Lower leg skin (tissue), 4 donors: ENCODE results near the gene MTIF3. TPM values are rescaled to one million over a fixed set of nuclear protein-coding genes. Genes with fewer than 3 reads are reported as not detected.

Experiments
- DNase-seq, 2 donors: peaks; one replicate each; pipeline ENCODE4 v3.0.0-alpha.2; 2019; ENCODE audit warnings: low spot score in 2 of 2
- H3K4me3 ChIP-seq: fragments of 200-600 bp; sonication (generic); 2 replicates; pipeline ENCODE4 v1.5.1; 2017; ENCODE audit warnings: mild to moderate bottlenecking, low read depth; ENCODE audit not compliant: poor library complexity, severe bottlenecking
- CTCF ChIP-seq, 3 donors: fragments of 450-650 bp; IDR thresholded peaks; one replicate each; pipeline ENCODE4 v1.5.1; 2016; ENCODE audit warnings: antibody characterized with exemption in 3 of 3, mild to moderate bottlenecking in 3 of 3, moderate library complexity in 2 of 3
- POLR2A ChIP-seq, 2 donors: fragments of 450-650 bp; IDR thresholded peaks; one replicate each; pipeline ENCODE4 v1.6.1; 2016 to 2017; ENCODE audit warnings: antibody characterized with exemption in 2 of 2, mild to moderate bottlenecking in 1 of 2, moderate library complexity in 1 of 2
- WGBS, 2 donors: methylation state at CpG; one replicate each; pipeline ENCODE4 v1.1.5; 2018; 5-methylcytosine and 5-hydroxymethylcytosine counted together
- intact Hi-C: fragments of 100-400 bp; cut with DNase I; formaldehyde crosslinking; loops from one replicate; pipeline ENCODE4 v1.15.0; 2023; ENCODE audit warnings: low total_unique reads
- total RNA-seq, 4 donors: library from RNA; depleted of rRNA; stranded (reverse); fragments of >200 nt; gene quantifications; one replicate each; pipeline ENCODE4 v1.1.0, GENCODE V29; 2016

The MTIF3 gene
- total RNA-seq, 4 donors from 2014 or later: 46.1 to 98.1 (median 70.8) TPM

GRCh38 chr13:27388241-27388640 is 62.1 kb downstream of the MTIF3 start:
- WGBS, 2 donors: 64 to 69% methylated on average over 2 of the region's 2 CpGs
- DNase-seq: no peak
- no peak overlapping the region for H3K4me3 ChIP-seq
- intact Hi-C loops: no loop called here
- TF ChIP-seq CTCF (IDR thresholded peaks at IDR 0.05): no peak
- TF ChIP-seq POLR2A (IDR thresholded peaks at IDR 0.05): no peak

Other genes with a start within 250 kb of the MTIF3 start
- gene RPL21, start 199.0 kb downstream of the MTIF3 start, total RNA-seq: 1,000 to 10,000 TPM in 3 of 4 donors, 100 to 1,000 TPM in 1; 584 to 1,176 (median 1,101) TPM
- 10 to 100 TPM in 3 of 4 donors, 1 to 10 TPM in 1; 9.5 to 24.0 (median 18.1) TPM for gene RASL11A, start 179.7 kb downstream of the MTIF3 start, total RNA-seq
- 100 to 1,000 TPM in 2 of 4 donors, 10 to 100 TPM in 2; 96.6 to 162 (median 101) TPM for gene GTF3A, start 25.9 kb downstream of the MTIF3 start, total RNA-seq
- gene LNX2, start 170.0 kb upstream of the MTIF3 start, total RNA-seq: 10 to 100 TPM; 15.8 to 18.2 (median 17.0) TPM
- 100 to 1,000 TPM; 130 to 280 (median 214) TPM for gene POLR1D, start 171.3 kb upstream of the MTIF3 start, total RNA-seq